Stimulated activated CD8-positive, alpha-beta memory T cell treated with anti-CD3 and anti-CD28 coated beads, Interleukin-15, amount 100 ng/mL, for 1 hour (primary cell): ENCODE data around the gene VAV2.
A peak's percentile ranks its signal among the peaks of the same experiment; 100 is the strongest.
"Not testable (repeated sequence)": the region's sequence is repeated elsewhere in the genome, so short reads cannot be mapped to it uniquely, and the experiment has no call there.

Source experiments
- DNase-seq: peaks from one replicate; pipeline ENCODE4 v3.0.0-alpha.2; 2020; ENCODE audit warnings: low read depth

The VAV2 gene

GRCh38 chr9:133996531-133997520, 4.7 kb upstream of the VAV2 start:
- no peak for DNase-seq

- no peak for DNase-seq
Observed at GRCh38 chr9:133995012-133995896, 3.1 kb upstream of the VAV2 start.

- peak; percentile 69 for DNase-seq
Observed at GRCh38 chr9:133994353-133995011, 2.4 kb upstream of the VAV2 start.

GRCh38 chr9:133993635-133994253, 1.6 kb upstream of the VAV2 start:
- DNase-seq = no peak

- DNase-seq = peak; percentile 62
Observed at GRCh38 chr9:133992780-133993634, 883 bp upstream of the VAV2 start.

- no peak for DNase-seq
Observed at GRCh38 chr9:133991214-133991921, 756 bp downstream of the VAV2 start.

- no peak for DNase-seq
Observed at GRCh38 chr9:133990366-133991213, 1.5 kb downstream of the VAV2 start.

- no peak for DNase-seq
Observed at GRCh38 chr9:133989625-133990365, 2.3 kb downstream of the VAV2 start.

GRCh38 chr9:133988771-133989170, 3.4 kb downstream of the VAV2 start:
- not testable (repeated sequence) for DNase-seq

- no peak for DNase-seq
Observed at GRCh38 chr9:133987946-133988665, 4.0 kb downstream of the VAV2 start.

GRCh38 chr9:133987446-133987788, 4.7 kb downstream of the VAV2 start:
- DNase-seq = no peak

GRCh38 chr9:133986774-133987445, 5.2 kb downstream of the VAV2 start:
- no peak for DNase-seq

GRCh38 chr9:133986061-133986460, 6.1 kb downstream of the VAV2 start:
- DNase-seq = no peak

- DNase-seq = no peak
Observed at GRCh38 chr9:133982971-133983720, 9.0 kb downstream of the VAV2 start.

- DNase-seq = no peak
Observed at GRCh38 chr9:133981958-133982681, 10.0 kb downstream of the VAV2 start.

GRCh38 chr9:133981589-133981957, 10.6 kb downstream of the VAV2 start:
- no peak for DNase-seq
